Kasumi-1 (cell line): ENCODE data around the gene NRAP.

Experiments used
- DNase-seq, 2 experiments: peaks; one replicate each; lab custom pipeline; 2025; lab: John Stamatoyannopoulos, UW

The NRAP gene

DNA sequence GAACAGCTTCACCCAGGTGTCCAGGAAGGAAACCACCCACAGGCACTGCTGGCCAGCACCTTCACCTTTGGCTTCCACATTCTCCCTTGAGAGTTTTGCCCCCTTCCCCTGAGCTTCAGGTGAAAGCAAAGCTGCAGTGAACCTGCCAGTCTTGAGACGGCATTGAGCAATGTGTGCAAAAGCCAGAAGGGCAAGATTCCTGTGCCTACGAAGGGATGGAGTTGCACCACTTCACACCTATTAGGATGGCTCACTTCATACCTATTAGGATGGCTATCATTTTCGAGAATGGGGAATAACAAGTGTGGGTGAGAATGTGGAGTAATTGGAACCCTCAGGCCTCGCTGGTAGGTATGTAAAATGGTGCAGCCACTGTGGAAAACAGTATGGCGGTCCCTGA lies 103.8 kb downstream of the NRAP start:
- DNase-seq, result no peak

DNA sequence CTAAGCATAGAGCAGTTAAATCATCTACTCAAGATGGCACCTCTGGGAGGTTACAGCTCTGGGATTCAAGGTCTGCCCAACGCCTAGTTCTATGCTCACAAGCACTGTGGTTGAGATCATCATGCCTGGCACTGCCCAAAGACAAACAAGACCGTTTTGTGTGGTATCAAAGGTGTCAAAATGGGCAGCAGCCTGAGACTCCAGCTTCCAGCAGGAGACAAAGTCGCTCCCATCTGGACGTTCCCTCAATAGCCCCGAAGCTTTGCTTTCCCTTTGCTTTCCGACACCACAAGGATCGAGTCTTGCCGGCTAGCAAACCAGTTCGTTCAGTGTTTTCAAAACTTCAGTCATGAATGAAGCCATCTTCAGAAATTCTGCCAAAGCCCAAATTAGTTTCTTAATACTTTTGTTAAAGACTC lies 105.9 kb downstream of the NRAP start:
- DNase-seq, result no peak

DNA sequence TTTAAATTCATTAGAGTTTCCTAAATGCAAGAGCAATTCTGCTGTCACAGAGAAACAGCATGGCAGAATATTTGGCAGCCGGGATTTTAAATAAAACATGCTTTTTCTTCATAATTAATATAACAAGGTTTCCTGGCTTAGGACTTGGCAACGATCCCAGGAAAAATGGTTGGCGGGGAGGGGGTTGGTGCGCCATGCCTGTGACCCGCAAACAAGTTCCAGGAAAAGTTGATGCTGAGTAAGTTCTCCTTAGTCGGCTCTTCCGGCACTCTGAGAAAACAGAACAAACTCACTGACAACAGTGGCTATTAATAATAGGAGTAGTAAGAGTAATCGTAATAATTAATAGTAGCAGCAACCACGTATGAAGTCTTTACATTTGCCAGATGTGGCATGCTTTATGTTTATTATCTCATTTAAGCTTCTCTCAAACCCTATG lies 106.4 kb downstream of the NRAP start:
- no peak for DNase-seq

DNA sequence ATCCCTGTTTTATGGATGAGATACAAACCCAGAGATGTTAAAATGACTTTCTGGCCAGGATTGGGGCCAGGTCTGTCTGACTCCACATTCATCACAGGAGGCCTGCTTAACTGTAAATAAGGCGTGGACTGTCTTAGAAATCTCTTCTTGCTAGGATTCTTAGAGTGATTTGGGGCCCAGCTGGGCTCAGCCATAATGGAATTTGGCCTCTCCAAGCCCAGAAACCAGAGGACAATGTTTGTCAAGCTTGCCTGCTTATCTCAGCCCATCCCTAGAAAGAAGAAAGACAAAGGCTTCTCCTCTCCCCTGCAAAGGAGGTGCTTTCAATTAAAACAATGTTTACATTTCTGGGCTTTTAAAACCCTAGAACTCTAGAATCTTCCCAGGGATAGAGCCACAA lies 108.1 kb downstream of the NRAP start:
- no peak for DNase-seq

DNA sequence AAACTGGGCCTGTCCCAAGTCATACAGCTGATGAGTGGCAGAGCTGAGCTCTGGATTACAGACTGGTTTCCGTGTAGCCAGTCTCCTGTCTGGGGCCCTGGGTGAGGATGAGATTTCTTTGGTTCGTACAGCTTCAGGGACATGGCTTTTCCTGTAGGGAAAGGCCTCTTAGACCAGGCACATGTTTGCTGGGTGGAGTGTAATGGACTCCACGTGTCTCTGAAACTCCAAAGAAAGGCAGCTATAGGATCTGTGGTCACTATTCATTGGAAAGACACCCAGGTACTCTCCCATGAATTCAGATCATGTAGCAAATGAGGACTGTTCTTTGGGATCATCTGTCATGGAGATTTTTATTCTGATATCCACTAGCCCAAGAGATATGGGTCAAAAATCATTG lies 108.6 kb downstream of the NRAP start:
- DNase-seq, result no peak

DNA sequence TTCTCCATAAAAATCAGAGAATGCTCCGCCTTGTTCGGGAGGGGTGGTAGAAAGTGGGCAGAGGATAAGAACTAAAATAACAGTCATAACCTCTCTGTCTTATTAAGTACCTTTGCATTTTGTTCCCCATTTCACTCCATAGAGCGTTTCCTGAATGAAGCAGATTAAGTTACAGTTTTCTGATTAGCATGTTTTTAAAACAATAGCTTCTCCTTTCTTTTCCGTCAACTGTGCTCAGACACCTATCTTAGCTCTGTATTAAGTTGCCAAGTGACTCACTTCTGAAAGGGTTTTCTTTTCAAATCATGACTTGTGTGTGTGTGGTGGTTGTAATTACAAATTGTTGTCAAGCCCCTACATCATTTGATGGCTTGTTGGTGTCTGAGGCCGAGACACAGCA lies 109.6 kb downstream of the NRAP start:
- no peak for DNase-seq

DNA sequence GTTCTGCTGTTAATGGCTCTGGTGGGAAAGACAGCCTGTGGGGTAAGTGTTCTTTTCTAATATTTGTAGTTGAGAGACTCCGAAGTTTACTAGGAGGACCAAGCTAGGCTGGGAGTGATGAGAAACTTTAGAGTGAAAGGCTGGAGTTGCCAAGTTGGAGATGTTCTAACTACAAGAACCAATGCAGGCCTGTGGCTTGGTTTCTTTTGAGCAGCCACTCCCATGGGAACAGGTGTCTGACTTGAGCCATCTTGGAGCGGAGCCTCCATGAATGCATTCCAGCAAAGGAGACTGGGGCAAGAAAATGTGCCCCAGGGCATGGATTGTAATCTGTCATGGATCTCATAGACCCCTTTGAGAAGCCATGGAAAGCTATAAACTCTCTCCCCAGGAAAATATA lies 110.7 kb downstream of the NRAP start:
- DNase-seq, result no peak

DNA sequence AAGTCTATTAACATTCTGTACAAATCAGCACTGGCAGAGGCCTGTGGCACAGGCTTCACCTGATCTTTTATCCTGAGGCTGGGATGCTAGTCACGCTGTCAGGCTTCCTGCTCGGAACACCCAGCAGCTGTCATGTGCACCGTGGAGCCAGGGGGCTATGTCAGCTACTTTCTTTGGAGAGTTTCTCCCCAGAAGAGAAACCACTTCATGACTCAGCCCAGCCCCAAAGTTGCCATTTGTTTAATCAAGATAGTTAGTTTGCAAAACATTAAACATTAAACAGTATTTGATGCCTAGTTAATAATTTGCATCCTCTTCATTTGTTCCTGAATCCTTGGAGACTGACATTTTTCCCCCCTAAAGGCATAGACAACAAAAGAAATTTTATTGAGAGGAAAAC lies 111.1 kb downstream of the NRAP start, which contains the start of gene HABP2:
HABP2 (plus strand) TSS at position 353 of the 400 bp plus-strand sequence. CDS start 69 bp downstream, outside the sequence.
- DNase-seq, result no peak

DNA sequence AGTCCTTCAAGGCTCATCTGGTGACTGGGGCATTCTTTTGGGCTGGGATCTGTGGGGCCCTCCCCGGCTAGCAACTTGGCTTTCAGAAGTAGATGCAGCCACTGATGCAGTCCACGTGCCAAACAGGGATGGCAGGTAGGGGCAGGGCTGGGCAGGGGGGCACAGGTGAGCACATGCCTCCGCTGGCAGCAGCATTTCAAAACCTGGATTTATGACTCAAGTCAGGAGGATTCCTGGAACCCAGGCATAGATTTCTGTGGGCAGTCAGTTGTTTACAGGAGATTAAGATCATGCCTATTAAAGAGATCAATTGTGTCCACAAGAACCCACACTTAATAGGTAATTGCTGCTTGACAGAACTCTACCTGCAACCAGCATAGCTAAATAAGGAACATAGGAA lies 111.8 kb downstream of the NRAP start:
- DNase-seq, result no peak

DNA sequence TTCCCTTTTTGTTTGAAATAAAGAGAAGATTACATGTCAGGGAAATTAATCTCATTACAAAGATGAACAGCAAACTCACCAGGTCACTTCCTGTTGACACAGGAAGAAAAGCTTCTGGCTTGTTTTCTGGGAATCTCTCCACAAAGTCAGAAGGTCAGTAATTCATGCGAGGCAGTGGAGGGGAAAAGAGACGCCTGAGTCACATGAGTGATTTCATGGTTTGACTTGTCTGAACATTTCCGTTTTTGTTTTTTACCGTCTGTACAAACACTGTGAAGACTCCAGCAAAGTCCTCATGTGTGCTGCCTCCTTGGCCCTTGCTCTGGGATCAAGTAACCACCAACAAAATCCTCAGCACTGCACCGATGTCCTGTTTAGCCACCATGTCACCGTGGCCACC lies 113.5 kb downstream of the NRAP start:
- no peak for DNase-seq

DNA sequence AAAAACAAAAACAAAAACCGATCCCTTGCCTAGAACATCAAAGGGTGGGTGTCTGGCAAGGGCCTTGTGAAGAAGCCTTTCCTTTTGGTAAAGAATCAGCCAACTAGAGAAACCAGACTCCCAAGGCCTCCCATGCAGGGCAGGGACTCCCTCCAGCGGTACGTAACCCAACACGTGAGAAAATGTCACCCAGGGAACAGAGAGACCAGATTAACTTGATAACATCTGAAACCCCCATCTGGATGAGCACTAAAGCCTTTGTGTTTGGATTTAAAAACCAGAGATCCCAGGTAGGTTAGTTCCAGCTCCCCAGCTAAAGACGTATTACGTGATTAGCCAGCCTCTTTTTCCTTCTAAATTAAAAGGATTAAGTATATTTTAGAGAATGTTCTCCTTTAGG lies 114.0 kb downstream of the NRAP start:
- DNase-seq, result no peak

DNA sequence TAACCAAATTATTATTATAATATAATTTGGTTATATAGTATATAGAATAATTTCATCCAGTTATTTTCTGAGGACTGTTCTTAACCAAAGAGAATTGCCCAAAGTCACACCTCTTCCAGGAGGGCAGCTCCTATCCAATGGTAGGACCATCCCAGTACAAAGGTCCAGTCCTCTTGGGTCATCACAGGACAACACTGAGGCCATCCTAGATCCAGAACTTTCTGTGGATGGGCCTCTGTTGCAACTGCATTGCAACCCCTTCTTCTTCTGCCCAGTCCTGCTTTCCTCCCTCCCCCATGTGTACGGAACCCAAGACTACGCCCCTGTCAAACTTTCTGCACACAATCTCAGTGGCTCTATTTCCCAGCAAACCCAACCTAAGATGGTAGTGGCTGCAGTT lies 116.4 kb downstream of the NRAP start:
- DNase-seq, result no peak

DNA sequence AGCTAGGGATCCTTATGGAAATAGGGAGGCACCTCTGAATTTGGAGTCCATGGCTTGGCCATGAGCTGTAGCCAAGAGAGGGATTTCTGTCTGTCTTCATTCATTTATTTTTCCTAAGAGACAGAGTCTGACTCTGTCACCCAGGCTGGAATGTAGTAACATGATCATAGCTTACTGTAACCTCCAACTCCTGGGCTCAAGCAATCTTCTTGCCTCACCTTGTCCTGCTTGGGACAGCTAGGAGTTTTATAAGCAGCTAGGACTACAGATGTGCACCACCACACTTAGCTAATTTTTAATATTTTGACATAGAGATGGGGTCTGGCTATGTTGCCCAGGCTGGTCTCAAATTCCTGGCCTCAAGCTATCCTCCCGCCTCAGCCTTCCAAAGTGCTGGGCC lies 119.4 kb downstream of the NRAP start:
- no peak for DNase-seq

DNA sequence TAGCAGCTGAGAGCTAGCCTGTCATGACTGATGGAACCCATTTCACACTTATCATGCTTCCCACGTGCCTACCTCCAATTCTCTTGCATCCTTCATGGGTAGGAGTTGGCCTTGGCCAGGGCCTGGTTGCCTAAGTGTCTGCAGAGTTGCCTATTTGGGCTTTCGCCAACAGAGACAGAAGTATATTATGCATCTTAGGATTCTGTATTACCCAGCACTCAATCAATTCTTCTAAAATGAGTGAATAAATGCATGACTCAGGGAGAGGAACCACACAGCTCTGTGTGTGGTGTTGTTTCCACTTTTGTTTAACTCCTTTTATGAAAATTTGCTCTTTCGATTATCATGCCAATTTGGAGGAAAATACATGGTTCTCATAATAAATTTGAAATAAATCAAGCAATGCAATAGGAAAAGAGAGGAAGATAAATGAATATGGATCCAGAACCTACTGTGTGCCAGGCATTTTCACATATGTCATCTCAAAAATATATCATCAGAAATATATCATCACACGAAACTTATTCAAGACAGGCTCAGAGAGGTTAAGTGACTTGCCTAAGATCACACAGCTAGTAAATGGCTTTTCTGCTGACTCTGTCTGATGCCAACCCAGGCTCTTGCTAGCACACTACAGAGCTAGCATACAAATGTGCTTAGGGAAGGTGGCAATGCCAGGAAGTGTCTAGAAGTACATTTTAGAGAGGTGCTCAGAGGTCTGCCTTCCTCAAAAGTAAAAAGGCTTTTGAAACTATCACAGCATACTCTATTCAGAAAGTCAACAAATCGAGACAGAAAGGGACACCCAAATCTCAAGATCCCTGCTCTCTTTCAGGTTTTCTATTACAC lies 120.5 kb downstream of the NRAP start:
- no peak for DNase-seq

DNA sequence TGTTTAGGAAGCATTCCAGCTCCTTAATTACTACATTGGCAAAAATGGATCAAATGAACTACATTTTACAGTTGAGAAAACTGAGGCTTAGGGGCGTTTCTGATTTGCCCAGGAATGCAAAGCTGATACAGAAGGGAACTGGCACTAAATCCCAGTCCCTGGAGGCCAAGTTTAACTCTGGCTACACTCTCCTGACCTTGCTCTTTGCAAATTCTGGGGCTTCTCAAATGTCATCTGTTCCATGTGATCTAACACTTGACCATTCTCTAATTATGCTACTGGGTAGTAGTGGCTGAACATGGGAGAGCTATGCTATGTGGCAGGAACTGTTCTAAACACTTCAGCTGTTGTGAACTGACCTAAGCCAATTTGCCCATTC lies 122.3 kb downstream of the NRAP start:
- no peak for DNase-seq

DNA sequence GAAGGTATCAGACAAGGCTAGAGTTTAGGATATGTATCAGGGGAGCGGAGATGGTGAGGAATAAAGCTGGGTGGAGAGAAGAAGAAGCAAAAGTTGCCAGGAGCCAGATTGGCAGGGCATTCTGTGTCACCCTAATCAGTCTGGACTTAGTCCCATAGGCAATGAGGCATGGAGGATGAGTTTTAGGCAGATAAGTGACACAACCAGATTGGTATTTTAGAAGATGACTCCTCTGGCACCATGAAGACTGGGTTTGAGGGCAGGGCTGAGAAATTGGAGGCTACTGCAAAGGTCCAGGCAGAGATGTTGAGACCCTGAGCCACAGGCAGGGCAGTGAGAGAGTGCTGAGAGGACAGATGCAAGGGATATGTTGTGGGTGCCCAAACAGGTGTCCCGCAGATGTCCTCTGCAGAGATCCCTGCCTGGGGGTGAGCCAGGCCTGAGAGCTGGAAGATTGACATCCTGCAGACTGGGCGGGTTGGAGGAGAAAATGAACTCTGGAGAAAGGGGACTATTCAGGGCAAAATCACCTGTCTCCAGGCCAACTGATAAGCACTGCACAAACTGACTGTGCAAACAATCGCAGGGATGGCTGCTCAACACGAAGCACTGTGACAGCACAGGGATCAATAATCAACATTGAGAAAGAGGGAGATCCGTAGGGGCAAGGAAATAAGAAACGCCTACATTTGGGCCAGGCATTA lies 122.8 kb downstream of the NRAP start:
- no peak for DNase-seq

DNA sequence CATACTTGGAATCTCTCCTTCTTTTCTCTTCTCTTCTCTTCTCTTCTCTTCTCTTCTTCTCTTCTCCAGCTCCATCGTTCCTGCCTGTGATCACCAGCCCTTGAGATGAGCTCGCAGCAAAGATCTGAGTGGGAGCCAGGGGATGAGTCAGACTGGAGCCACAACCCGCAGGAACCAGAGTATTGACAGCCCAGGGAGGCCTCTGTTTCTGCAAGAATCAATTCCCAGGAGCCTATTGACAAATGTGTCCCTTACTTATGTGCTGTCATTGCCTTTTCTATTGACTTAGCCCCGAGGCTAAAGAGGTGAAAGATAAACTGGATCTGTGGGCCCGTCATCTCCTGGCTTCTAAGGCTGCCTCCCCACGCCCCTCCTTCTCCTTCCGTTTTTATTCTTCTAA lies 124.1 kb downstream of the NRAP start:
- peak; percentile 46 to 63 for DNase-seq
